GM12873 (cell line): ENCODE data around the gene LBHD2.

ENCODE experiments used
- CTCF ChIP-seq: IDR thresholded peaks from 2 replicates; pipeline ENCODE4 v1.5.1; 2012; ENCODE audit warnings: low read depth, mild to moderate bottlenecking, moderate library complexity, low read length, control low read depth; ENCODE audit not compliant: insufficient read depth; ENCODE audit errors: missing control alignments

LBHD2 gene

DNA sequence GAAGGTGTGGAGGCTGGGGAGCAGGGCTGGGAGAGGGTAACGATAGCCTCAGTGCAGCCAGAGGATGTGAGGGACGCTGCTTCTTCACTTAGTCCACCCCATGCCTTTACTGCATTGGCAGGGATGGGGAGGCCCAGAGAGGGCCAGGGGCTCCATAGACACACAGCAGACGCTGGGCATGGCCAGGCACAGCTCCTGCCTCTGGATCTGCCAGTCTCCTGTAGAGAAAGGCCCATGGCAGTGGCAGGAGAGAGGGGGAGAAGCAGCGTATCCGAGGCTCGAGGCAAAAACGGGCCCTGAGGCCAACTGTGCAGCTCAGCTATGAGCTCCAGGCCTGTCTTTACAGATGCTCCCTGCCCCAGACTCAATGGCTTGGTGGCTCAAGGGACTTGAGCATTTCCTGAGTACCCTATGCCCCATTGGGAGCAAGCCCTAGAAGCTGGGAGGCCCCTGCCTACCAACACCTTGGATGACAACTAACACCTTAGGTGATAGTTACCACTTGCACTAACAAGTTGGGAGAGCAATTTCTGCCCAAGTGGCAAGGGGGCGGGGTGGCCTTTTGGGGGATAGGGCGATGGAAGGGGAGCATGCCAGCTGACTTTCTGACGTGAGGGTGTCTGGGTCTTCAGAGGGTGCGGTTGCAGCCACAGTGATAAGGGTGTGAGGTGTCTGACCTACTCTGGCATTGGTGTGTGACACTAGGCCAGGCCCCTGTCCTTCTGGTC, 5.0 kb upstream of the LBHD2 start:
- TF ChIP-seq CTCF: no peak

DNA sequence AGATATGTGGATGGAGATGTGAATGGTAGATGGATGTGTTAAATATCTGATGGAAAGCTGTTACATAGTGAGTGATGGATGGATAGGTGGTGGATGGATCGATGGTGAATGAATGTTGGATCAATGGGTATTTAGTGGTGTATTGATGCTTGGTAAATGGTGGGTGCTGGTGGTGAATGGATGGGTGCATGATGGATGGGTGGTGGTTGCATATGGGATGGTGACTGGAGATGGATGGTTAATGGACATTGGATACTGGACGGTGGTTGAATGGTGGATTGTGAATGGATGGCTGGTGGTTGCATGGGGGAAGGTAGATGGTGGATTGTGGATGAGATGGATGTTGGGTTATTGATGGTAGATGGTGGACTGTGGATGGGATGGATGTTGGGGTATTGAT, 2.1 kb upstream of the LBHD2 start:
- no peak for TF ChIP-seq CTCF

DNA sequence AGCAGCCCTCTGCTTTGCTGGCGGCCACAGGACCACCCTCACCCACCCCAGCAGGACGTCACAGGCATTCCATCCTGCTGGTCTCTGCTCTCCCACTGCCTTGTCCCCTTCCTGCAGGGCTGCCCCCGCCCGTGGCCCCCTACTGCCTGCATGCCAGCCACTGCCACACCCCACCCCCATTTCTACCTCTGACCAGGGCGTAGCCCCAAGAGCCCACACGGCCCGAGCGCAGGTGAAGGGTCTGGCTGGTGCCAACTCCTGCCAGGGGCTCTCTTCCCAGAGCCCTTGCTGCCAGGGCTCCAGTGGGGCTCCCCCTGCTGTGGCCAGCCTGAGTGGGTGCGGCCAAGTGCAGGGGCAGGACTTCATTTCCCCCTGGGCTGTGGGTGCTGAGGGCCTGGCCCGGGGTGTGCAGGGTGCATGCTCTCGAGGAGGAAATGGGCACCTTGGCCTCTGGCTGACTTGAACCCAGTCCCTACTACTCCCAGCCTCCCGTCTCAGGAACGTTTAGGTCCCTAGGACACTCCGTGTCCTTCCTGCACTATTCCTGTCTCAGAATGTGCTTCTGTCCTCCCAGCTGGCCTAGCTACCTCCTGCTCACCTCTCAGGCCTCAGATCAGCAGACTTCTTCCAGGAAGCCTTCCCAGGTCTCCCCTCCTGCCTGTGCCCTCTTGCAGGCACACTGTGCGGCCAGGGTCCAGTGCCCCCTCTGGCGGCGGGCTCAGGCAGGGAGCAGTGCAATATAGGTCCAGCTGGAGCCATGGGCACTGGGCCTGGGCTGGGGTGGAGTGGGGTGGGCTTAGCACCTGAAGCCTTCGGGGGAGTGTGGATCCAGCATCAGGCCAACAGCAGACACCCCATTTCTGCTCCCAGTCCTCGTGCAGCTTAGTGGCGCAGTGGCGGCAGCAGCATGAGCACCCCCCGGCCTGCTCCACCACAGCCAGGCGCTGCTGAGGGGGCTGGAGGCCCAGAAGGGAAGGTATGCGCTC, 1.4 kb downstream of the LBHD2 start:
- TF ChIP-seq CTCF: peak; percentile 4

DNA sequence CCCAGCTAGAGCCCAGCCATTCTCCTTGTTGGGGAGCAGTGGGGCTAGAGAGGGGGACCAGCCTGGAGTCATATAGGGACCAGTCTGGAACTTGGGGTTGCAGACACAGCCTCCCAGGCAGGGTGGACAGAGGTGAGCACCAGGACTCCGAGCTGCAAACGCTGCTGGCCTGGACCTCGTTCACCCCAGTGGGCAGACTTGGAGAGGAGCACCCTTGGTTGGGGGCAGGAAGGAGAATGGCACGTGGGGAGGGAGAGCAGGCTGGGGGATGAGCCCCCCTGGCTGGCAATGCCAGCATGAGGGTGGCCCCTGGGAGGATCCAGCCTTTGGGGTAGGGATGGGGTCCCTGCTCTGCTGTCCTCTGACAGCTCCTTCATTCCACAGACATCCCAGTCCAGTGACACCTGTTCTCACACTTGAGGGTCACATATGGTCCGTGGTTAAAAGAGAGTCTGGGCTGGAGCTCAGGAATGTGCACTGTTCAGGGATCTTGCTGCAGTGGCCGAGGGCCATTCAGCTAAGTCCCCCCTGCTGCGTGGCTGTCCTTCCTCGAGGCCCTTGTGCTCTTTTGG, 2.8 kb downstream of the LBHD2 start:
- TF ChIP-seq CTCF: no peak

DNA sequence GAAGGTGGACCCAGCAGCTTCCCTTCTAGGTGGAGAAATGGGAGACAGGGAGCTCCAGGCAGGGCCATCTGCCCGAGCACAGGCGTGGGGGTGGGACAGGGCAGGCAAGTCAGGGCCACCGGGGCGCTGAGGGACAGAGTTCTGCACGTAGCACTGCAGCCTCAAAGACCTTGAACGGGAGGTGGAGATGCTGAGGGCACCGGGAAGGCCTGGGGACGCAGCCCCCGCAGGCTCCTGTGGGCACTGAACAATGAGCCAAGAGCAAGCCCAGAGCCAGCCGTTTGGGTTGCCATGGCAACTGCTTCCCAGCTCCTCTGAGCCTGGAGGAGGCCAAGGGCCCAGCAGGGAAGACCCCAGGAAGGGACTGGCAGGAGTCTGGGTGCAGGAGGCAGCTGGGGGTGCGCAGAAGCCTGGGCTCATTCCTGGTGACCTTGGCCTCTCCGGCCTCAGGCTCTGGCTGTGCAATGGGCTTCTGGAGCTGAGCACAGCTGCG, 3.4 kb downstream of the LBHD2 start:
- no peak for TF ChIP-seq CTCF

- no peak for TF ChIP-seq CTCF
These were observed 4.9 kb downstream of the LBHD2 start for GRCh38 chr14:103088921-103089320.
